BJ (cell line): ENCODE data around the gene RHO. TPM values are rescaled to one million over a fixed set of nuclear protein-coding genes. Genes with fewer than 3 reads are reported as not detected.

Experiments used
- CTCF ChIA-PET: fragments of 350-600 bp; formaldehyde crosslinking; extraction: SDS; loops from one replicate; lab custom pipeline; 2021; ENCODE audit warnings: antibody characterized with exemption, inconsistent platforms; lab: Yijun Ruan, JAX
- POLR2A ChIA-PET: fragments of 300-600 bp; sonication (Branson Sonifier 250); formaldehyde crosslinking; extraction: SDS; loops from one replicate; lab custom pipeline; 2021; ENCODE audit warnings: antibody characterized with exemption; lab: Charles Lee
- DNase-seq: peaks from one replicate; pipeline ENCODE4 v3.0.0-alpha.2; 2011; ENCODE audit warnings: low read depth
- H3K27me3 ChIP-seq: 2 replicates; pipeline ENCODE4 v1.6.0; 2011; ENCODE audit warnings: low read length; ENCODE audit not compliant: control insufficient read depth, insufficient read depth
- H3K36me3 ChIP-seq: 2 replicates; pipeline ENCODE4 v1.5.1; 2011; ENCODE audit warnings: low read length; ENCODE audit not compliant: control insufficient read depth, insufficient read depth
- H3K4me3 ChIP-seq: 2 replicates; pipeline ENCODE4 v1.5.1; 2011; ENCODE audit warnings: low read depth, mild to moderate bottlenecking, control low read depth, low read length
- polyA plus RNA-seq: library from polyadenylated mRNA; depleted of rRNA; stranded (reverse); fragments of >200 nt; gene quantifications from 2 replicates; pipeline ENCODE4 v1.2.3, GENCODE V29; 2011
- TF ChIP-seq, protein P1 (sequence below): IDR thresholded peaks from 2 replicates; pipeline ENCODE4 v1.5.1; 2011; ENCODE audit warnings: low read depth, mild to moderate bottlenecking, control low read depth, inconsistent platforms, low read length, moderate library complexity; ENCODE audit not compliant: insufficient read depth

The RHO gene
- polyA plus RNA-seq, 1 experiment = not detected

DNA sequence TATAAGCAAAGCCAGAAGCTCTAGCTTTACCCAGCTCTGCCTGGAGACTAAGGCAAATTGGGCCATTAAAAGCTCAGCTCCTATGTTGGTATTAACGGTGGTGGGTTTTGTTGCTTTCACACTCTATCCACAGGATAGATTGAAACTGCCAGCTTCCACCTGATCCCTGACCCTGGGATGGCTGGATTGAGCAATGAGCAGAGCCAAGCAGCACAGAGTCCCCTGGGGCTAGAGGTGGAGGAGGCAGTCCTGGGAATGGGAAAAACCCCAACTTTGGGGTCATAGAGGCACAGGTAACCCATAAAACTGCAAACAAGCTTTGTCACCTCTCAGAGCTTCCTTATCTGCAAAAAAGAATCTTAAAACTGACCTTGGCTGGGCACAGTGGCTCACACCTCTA, 6.6 kb downstream of the RHO start:
- ChIA-PET CTCF (interaction anchor here (1.5 to 2.0 kb wide), 2 partner anchors 12 to 14 kb away, joined by 4 to 5 read pairs; no protein-coding TSS in a partner anchor), POLR2A (interaction anchor here (0.7 kb wide), 1 partner anchor 577 kb away, joined by 4 read pairs; no protein-coding TSS in a partner anchor)
- H3K27me3 ChIP-seq = peaks cover 3% of the 10 kb centered on the region
- H3K4me3 ChIP-seq = no peak overlapping the region
- H3K36me3 ChIP-seq = no peaks in the 10 kb centered on the region
- DNase-seq = no peak
- TF ChIP-seq, protein P1, sequence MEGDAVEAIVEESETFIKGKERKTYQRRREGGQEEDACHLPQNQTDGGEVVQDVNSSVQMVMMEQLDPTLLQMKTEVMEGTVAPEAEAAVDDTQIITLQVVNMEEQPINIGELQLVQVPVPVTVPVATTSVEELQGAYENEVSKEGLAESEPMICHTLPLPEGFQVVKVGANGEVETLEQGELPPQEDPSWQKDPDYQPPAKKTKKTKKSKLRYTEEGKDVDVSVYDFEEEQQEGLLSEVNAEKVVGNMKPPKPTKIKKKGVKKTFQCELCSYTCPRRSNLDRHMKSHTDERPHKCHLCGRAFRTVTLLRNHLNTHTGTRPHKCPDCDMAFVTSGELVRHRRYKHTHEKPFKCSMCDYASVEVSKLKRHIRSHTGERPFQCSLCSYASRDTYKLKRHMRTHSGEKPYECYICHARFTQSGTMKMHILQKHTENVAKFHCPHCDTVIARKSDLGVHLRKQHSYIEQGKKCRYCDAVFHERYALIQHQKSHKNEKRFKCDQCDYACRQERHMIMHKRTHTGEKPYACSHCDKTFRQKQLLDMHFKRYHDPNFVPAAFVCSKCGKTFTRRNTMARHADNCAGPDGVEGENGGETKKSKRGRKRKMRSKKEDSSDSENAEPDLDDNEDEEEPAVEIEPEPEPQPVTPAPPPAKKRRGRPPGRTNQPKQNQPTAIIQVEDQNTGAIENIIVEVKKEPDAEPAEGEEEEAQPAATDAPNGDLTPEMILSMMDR = no peak

DNA sequence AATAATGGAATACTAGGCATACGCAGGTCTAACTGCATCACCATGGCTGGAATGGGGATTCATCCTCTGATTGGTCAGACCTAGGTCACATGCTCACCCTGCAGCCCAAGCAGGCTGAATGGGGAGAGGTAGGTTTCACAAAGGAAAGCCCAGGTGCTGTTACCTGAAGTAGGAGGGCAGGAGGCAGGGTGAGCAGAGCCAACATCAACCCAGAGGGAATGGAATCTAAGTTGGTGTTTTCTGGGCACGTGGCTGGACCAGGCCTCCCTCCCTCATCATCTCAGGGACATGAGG, 7.9 kb downstream of the RHO start:
- Histone ChIP-seq H3K4me3 (no peak overlapping the region), H3K36me3 (no peaks in the 10 kb centered on the region), H3K27me3 (peaks cover 3% of the 10 kb centered on the region)
- TF ChIP-seq, protein P1 = no peak
- POLR2A ChIA-PET = no interaction called here
- CTCF ChIA-PET = no interaction called here
- no peak for DNase-seq

DNA sequence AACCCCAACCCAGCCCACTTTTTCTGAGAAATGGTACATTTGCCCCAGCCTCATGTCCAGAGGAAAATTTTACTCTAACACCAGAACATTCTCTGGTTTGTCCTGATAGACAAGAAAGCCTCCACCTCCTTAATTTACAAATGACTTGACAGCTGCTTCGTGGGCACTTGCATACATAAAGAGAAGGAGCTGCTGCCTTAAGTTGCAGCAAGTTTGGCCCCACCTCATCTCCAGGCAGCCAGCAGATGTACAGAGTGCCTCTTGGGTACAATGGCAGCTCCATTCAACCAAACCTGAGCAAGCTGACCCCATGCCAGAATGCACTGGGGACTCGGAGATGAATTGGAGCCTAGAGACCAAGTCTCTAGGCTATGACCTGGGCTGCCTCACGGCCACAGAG, 8.4 kb downstream of the RHO start:
- peaks cover 3% of the 10 kb centered on the region for H3K27me3 ChIP-seq
- no peak overlapping the region for H3K4me3 ChIP-seq
- ChIA-PET POLR2A (no interaction called here), CTCF (interaction anchor here (0.6 kb wide), 1 partner anchor 566 kb away, joined by 3 read pairs; no protein-coding TSS in a partner anchor)
- TF ChIP-seq, protein P1 = no peak
- H3K36me3 ChIP-seq = no peaks in the 10 kb centered on the region
- DNase-seq = no peak

DNA sequence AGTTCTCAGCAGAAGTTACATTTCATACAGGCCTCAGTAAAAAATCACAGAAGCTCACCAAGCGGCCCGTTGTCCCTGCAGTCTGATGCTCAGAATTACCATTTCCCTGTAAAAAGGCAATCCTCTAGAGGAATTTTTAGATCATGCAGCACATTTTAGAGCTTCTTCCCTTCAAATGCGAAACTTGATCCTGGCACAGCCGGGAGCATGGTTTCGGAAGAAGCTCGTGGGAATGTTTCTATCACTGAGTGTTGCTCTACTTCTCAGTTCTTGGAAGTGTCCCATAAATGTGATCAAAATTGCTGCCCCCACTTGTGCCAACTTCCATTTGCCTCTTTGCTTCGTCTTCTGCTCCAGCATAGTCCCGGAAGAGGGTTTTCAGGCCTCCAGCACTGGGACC, 10.8 kb downstream of the RHO start:
- ChIA-PET POLR2A (no interaction called here), CTCF (interaction anchor here (1.5 kb wide), 1 partner anchor 11 kb away, joined by 4 read pairs; no protein-coding TSS in a partner anchor)
- Histone ChIP-seq H3K4me3 (no peak overlapping the region), H3K27me3 (peaks cover 3% of the 10 kb centered on the region), H3K36me3 (no peaks in the 10 kb centered on the region)
- DNase-seq = no peak
- TF ChIP-seq, protein P1 = no peak

DNA sequence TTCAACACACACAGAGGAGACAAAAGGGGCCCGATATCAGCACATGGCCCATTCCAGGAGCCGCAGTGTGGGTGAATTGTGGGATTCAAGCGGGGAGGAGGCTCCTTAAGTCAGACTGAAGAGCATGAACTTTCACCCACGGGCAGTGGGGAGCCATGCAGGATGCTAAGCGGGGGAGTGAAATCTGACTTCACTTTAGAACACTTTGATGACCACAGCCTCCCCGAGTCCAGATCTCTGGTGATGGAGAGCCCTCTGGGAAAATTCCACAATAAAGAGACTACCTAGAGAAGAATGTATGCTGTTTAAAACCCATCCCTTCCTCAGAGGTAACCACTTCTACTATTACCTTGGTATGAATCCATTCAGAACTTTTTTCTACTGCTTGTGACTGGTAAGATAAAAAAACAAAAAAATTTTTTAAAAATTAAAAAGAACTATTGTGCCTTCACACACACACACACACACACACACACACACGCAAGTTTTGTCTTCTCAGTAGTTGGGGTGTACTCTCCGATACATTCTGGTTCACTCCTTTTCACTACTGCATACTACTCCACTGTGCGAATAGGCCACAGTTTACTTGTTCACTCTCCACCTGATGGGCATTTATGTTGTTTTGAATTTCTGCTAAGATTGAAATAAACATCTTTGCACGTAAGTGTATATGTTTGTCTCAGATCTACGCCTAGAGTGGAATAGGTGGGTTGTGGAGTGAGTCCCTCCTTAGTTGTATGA, 12.5 kb downstream of the RHO start:
- ChIA-PET POLR2A (no interaction called here), CTCF (no interaction called here)
- no peak for DNase-seq
- peaks cover 3% of the 10 kb centered on the region for H3K27me3 ChIP-seq
- H3K36me3 ChIP-seq = no peaks in the 10 kb centered on the region
- H3K4me3 ChIP-seq = no peak overlapping the region
- TF ChIP-seq, protein P1 = no peak
